ENCODE results near the gene ATP6V1E1. TPM values are rescaled to one million over a fixed set of nuclear protein-coding genes. Genes with fewer than 3 reads are reported as not detected.

The ATP6V1E1 gene
- total and polyA plus RNA-seq, 2 donors (not counting 1 experiment from before 2014, with no cell fraction given): 51.3 to 82.6 TPM

DNA sequence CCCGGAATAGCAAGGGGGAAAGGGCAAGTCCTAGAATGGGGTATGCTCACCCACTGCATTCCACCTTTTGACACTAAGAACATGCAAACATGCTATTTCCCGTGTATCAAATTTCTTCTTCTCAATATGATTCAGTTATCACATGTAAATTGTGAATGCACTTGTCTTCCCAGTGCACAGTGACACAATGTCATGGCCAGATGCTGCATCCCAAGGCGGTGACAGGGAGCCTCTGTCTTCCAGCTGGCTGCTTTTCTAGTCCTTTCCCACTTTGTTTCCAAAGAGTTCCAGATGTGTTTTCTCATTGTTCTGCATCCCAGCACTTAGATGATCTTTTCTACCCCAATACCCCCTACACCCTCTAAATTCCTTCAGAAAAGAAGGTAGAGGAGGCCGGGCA lies 52.9 kb downstream of the ATP6V1E1 start:
- no peaks in the 10 kb centered on the region for H4K20me1 ChIP-seq (ENCODE audit: control insufficient read depth, insufficient read depth, low read length, poor library complexity, severe bottlenecking)
- no peak for ATAC-seq (ENCODE audit: low read depth)
- 96% methylated on average over 3 of the region's 4 CpGs for WGBS (ENCODE audit: insufficient coverage)
- no peak overlapping the region for H2AFZ ChIP-seq (ENCODE audit: insufficient read depth, low read depth, low read length, poor library complexity, severe bottlenecking)
- H3K36me3 ChIP-seq (replicated peaks in 1 of 2; ENCODE audit: control extremely low read depth in 1 of 2, control insufficient read depth in 1 of 2, extremely low read depth in 1 of 2, insufficient read depth in 2 of 2, low read length in 1 of 2): no peaks in the 10 kb centered on the region
- H3K4me3 ChIP-seq (ENCODE audit: control extremely low read depth in 1 of 5, extremely low read depth in 1 of 5, insufficient read depth in 1 of 5, low read depth in 2 of 5, low read length in 4 of 5): no peak overlapping the region
- H3K4me2 ChIP-seq (replicated peaks; ENCODE audit: low read depth, low read length, poor library complexity, severe bottlenecking): no peak overlapping the region
- peaks cover 0 to 2% (median 0%) of the 10 kb centered on the region in 3 donors for H3K9me3 ChIP-seq (ENCODE audit: control extremely low read depth in 1 of 3, control insufficient read depth in 2 of 3, insufficient read depth in 1 of 3, low read length in 2 of 3)
- Mint-ChIP-seq H3K27me3 (peaks cover 11% of the 10 kb centered on the region), H3K9me3 (ENCODE audit: insufficient read depth) (no peaks in the 10 kb centered on the region), H3K4me1 (no peaks in the 10 kb centered on the region), H3K27ac (no peak overlapping the region), H3K4me3 (no peak overlapping the region)
- H3K79me2 ChIP-seq (ENCODE audit: control insufficient read depth, insufficient read depth, low read length): no peaks in the 10 kb centered on the region
- intact Hi-C loops (cut with micrococcal nuclease): no loop called here
- peaks cover 0 to 12% (median 2%) of the 10 kb centered on the region in 4 experiments for H3K27me3 ChIP-seq (replicated peaks in 1 of 4; ENCODE audit: control extremely low read depth in 1 of 4, control insufficient read depth in 3 of 4, insufficient read depth in 4 of 4, low read length in 3 of 4)
- ChIA-PET CTCF (no interaction called here), POLR2A (no interaction called here)
- TF ChIP-seq, protein P1, sequence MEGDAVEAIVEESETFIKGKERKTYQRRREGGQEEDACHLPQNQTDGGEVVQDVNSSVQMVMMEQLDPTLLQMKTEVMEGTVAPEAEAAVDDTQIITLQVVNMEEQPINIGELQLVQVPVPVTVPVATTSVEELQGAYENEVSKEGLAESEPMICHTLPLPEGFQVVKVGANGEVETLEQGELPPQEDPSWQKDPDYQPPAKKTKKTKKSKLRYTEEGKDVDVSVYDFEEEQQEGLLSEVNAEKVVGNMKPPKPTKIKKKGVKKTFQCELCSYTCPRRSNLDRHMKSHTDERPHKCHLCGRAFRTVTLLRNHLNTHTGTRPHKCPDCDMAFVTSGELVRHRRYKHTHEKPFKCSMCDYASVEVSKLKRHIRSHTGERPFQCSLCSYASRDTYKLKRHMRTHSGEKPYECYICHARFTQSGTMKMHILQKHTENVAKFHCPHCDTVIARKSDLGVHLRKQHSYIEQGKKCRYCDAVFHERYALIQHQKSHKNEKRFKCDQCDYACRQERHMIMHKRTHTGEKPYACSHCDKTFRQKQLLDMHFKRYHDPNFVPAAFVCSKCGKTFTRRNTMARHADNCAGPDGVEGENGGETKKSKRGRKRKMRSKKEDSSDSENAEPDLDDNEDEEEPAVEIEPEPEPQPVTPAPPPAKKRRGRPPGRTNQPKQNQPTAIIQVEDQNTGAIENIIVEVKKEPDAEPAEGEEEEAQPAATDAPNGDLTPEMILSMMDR (IDR thresholded peaks at IDR 0.05): no peak
- no peak for TF ChIP-seq EZH2 (IDR thresholded peaks at IDR 0.05; ENCODE audit: borderline replicate concordance, insufficient read depth, low read depth, low read length, poor library complexity, severe bottlenecking)
- H3K27ac ChIP-seq (ENCODE audit: low read length in 2 of 2): no peak overlapping the region
- H3K9ac ChIP-seq (ENCODE audit: low read length): no peak overlapping the region
- no peak for DNase-seq
- H3K4me1 ChIP-seq (ENCODE audit: control insufficient read depth in 2 of 2, insufficient read depth in 2 of 2, low read length in 2 of 2): no peaks in the 10 kb centered on the region

DNA sequence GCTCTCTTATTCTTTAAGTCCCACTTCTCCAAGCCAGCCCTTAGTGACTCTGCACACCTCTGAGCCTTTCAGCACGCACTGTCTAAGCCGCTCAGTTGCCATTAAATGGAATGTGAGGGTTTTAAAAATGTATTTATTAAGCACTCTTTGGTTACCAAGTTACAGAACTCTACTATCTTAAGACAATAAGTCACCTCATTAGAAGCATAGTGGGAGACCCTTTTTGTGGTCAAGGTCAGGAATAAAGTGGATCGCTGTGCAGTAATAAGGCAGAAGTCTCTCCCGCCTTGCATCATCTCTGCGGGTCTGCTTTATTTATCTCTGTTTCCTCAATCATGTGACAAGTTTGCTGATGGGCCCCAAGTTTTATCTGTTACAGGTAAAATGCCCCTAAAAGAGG lies 53.4 kb downstream of the ATP6V1E1 start:
- ChIA-PET POLR2A (no interaction called here), CTCF (no interaction called here)
- H3K4me3 ChIP-seq (ENCODE audit: control extremely low read depth in 1 of 5, extremely low read depth in 1 of 5, insufficient read depth in 1 of 5, low read depth in 2 of 5, low read length in 4 of 5): no peak overlapping the region
- H3K36me3 ChIP-seq (replicated peaks in 1 of 2; ENCODE audit: control extremely low read depth in 1 of 2, control insufficient read depth in 1 of 2, extremely low read depth in 1 of 2, insufficient read depth in 2 of 2, low read length in 1 of 2): no peaks in the 10 kb centered on the region
- intact Hi-C loops (cut with micrococcal nuclease): no loop called here
- H4K20me1 ChIP-seq (ENCODE audit: control insufficient read depth, insufficient read depth, low read length, poor library complexity, severe bottlenecking): no peaks in the 10 kb centered on the region
- 100% methylated on average over 2 of the region's 5 CpGs for WGBS (ENCODE audit: insufficient coverage)
- no peak for TF ChIP-seq EZH2 (IDR thresholded peaks at IDR 0.05; ENCODE audit: borderline replicate concordance, insufficient read depth, low read depth, low read length, poor library complexity, severe bottlenecking)
- TF ChIP-seq, protein P1 (IDR thresholded peaks at IDR 0.05): no peak
- no peak overlapping the region for H3K4me2 ChIP-seq (replicated peaks; ENCODE audit: low read depth, low read length, poor library complexity, severe bottlenecking)
- H3K4me1 ChIP-seq (ENCODE audit: control insufficient read depth in 2 of 2, insufficient read depth in 2 of 2, low read length in 2 of 2): no peaks in the 10 kb centered on the region
- Mint-ChIP-seq H3K27ac (no peak overlapping the region), H3K27me3 (peaks cover 13% of the 10 kb centered on the region), H3K4me1 (no peaks in the 10 kb centered on the region), H3K4me3 (no peak overlapping the region), H3K9me3 (ENCODE audit: insufficient read depth) (no peaks in the 10 kb centered on the region)
- no peak for DNase-seq
- no peaks in the 10 kb centered on the region for H3K79me2 ChIP-seq (ENCODE audit: control insufficient read depth, insufficient read depth, low read length)
- H2AFZ ChIP-seq (ENCODE audit: insufficient read depth, low read depth, low read length, poor library complexity, severe bottlenecking): no peak overlapping the region
- ATAC-seq (ENCODE audit: low read depth): no peak
- no peak overlapping the region for H3K27ac ChIP-seq (ENCODE audit: low read length in 2 of 2)
- H3K9me3 ChIP-seq (ENCODE audit: control extremely low read depth in 1 of 3, control insufficient read depth in 2 of 3, insufficient read depth in 1 of 3, low read length in 2 of 3): peaks cover 0 to 2% (median 0%) of the 10 kb centered on the region in 3 donors
- H3K27me3 ChIP-seq (replicated peaks in 1 of 4; ENCODE audit: control extremely low read depth in 1 of 4, control insufficient read depth in 3 of 4, insufficient read depth in 4 of 4, low read length in 3 of 4): peaks cover 0 to 15% (median 2%) of the 10 kb centered on the region in 4 experiments
- no peak overlapping the region for H3K9ac ChIP-seq (ENCODE audit: low read length)
